ENCODE results near the gene CCS.
A peak's percentile ranks its signal among the peaks of the same experiment; 100 is the strongest.
"Not testable (repeated sequence)": the region's sequence is repeated elsewhere in the genome, so short reads cannot be mapped to it uniquely, and the experiment has no call there.

Gene CCS

DNA sequence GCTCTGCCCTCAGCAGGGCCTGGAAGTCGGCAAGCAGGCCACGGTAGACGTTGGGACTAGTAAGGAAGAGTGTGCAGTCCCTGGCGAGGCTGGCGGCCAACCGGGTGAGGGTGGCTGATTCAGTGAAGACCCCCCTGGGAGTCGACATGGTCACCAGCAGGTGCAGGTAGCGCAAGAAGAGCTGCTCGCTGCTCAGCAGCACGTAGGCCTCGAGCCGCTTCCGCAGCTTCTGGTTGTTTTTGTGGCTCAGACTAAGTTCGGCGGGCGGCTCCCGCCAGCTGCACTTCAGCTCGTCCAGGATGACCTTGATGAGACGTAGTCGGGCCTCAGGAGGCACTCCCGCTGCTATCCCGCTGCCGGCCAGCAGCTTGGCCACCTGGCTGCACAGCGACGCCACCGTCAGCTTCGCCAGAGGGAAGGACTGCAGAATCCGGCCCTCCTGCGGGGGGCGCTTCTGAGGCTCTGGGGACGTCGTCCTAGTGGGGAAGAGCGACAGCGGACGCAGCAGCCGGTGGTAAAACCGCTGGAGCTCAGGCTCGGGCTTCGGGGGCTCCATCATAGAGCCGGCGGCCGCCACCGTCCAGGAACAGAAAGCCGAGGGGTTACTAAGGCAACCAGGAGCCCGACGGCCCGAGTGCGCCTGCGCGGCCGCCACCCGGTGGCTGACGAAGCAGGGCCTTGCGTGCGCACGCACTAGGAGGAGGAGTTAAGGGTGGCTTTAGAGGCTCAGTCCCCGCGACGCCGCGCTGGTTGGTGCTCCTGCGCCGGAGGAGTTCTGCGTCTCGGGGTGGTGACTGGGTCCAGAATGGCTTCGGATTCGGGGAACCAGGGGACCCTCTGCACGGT is at the start of gene CCS, which contains the start of gene CCDC87:
Gene CCS (plus strand): TSS at position 729 of the 846 bp plus-strand sequence. CDS start 77 bp downstream, at position 806.
Gene CCDC87 (minus strand): TSS at position 607 of the 846 bp plus-strand sequence. CDS start 48 bp downstream, at position 559.
- DNase-seq (ENCODE audit: low read depth in 1 of 2, low spot score in 1 of 2), result peak; percentile 98

- peak; percentile 25 to 28 for DNase-seq (ENCODE audit: low read depth in 1 of 2, low spot score in 1 of 2)
Observed at GRCh38 chr11:66543263-66544107, 49.5 kb upstream of the CCS start.

DNA sequence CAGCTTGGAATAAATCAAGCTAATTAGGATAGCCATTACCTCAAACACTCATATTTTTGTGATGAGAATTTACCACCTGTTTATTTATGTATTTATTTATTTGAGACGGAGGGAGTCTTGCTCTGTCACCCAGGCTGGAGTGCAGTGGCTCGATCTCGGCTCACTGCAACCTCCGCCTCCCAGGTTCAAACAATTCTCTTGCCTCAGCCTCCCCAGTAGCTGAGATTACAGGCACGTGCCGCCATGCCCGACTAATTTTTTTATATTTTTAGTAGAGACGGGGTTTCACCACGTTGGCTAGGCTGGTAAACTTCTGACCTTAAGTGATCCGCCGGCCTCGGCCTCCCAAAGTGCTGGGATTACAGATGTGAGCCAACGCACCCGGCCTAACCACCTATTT is 48.0 kb upstream of the CCS start:
- not testable (repeated sequence) for DNase-seq (ENCODE audit: low read depth in 1 of 2, low spot score in 1 of 2)

DNA sequence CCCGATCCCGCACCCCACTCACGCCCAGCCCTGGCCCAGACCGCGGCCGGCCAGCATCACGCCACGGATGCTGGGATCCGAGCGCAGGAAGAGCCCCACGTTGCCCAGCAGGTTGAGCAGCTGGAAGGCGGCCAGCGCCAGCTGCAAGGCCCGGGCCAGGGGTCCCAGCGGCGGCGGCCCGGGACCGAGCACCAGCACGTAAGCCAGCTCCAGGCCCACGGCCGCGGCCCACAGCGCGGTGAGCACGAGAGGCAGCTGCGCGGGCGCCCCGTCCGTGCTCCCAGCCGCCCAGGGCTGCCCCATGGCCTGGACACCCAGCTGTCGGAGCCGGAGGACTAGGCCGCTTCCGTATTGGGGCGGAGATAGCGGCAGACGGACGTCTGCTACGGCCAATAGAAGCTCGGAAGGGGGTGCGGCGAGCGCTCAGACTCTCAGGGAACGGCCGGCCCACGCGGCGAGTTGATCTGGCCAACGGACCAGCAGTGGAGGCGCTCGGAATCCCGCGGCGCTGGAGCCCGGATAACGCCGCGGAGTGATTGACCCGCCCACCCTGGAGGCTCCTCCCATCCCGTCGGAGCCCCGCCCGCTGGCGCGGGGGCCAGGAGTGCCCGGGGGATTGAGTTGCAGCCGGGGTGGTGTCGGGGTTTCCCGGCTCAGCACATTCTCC is 47.2 kb upstream of the CCS start, which contains the start of gene ZDHHC24:
Gene ZDHHC24 (minus strand): TSS at position 348 of the 667 bp plus-strand sequence. CDS start 45 bp downstream, at position 303.
- DNase-seq (ENCODE audit: low read depth in 1 of 2, low spot score in 1 of 2), result peak; percentile 64 to 74

DNA sequence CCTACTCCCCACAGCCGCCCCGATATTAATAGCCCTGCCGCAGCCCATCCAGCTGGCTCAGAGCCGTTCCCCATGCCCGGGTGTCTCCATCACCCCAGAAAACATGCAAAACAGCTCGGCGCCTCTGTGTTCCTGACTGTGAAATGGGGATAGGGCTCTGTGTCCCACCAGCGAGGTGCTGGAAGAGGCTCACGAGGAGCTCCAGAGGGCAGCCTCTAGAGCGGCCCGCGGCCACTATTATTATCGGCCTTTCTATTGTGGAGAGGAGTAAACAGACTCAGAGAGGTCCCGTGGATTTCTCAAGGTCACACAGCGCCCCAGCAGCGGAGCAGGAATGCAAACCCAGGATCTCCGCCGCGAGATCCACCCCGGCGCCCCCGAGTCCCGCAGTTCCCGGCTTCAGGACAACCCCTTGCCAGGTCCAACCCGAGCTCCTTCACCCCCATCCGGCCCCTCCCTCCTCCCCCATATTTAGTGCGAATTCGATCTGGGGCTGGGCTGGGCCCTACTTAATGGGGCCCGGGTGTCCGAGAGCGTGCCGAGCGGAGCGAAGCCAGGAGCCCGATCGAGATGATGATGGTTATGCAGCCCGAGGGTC is 46.5 kb upstream of the CCS start, which contains the start of gene ACTN3:
Gene ACTN3 (plus strand): TSS at position 536 of the 598 bp plus-strand sequence. CDS start 35 bp downstream, at position 571.
- no peak for DNase-seq (ENCODE audit: low read depth in 1 of 2, low spot score in 1 of 2)

DNA sequence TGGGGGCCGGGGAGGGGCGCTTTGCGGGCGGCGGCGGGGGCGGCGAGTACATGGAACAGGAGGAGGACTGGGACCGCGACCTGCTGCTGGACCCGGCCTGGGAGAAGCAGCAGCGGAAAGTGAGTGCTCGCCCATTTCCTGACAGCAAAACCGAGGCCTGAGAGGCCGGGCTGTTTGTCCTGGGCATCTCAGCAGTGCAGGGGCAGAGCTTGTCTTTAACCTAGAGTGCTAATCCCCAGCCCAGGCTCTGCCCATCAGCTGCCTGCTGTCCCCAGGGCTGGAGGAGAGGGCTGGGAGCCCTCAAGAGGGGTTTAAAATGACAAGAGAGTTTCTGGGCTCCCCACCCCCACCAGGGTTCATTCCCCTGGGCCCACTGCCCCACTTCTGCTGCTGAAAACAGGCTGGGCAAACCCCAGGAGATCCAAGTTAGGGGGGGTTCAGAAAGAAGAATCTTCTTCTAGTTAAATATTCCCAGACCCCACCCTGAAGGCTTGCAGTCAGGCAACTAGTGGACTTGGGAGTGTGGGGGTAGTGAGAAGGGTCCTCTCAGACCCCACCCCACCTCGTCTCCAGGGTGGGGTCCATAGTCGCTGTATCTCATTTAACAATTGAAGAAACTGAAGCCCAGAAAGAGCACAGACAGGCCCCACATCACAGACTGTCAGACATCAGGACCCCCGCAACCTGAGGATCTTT is 45.9 kb upstream of the CCS start:
- no peak for DNase-seq (ENCODE audit: low read depth in 1 of 2, low spot score in 1 of 2)

DNA sequence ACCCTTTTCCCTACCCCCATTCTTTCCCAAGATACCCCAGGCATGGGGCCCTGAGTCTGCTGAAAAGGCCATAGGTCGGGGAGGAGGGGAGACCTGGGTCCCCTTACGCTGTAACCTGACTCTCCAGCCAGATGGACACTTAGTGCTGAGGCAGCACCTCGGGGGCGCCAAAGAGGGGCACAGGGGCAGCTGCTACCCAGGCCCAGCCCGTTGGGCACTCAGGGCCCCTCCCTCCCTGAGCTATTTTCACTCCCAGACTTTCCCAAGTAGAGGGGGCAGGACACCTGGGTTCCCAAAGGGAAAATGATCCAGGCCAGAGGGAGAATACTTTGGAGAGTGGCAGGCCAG is 45.3 kb upstream of the CCS start:
- DNase-seq (ENCODE audit: low read depth in 1 of 2, low spot score in 1 of 2), result no peak

- DNase-seq (ENCODE audit: low read depth in 1 of 2, low spot score in 1 of 2), result no peak
Observed at GRCh38 chr11:66548041-66548440, 44.9 kb upstream of the CCS start.

DNA sequence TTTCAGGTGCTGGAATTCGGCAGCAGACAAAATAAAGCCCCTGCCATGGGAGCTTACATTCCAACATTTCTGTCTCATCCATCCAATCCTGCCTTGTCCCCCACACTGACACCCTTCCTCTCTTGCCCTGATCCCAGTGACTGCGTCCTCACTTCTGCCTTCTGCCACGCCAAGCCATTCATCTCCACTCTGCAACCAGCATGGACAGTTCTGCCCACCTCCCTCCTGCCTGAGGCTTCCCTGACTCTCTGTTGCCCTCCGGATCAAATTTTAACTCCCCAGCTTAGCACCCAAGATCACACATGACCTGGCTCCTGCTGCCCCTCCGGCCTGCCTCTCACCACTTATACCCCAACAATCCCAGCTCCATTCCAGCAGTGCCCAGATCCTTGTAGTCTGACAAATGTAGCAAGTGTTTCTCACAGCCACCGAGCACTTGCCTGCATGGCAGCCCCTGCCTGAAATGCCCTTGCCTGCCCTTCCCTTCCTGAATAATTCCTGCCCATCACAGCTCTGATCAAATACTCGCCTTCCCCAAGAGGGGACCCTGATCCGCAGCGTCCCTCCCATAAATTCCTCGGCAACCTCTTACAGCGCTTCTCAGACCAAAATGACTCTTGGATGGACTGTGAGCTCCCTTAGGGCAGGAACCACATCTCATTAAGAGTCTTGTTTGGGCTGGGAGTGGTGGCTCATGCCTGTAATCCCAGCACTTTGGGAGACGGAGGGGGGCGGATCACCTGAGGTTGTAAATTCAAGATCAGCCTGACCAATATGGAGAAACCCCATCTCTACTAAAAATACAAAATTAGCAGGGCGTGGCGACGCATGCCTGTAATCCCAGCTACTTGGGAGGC is 44.0 kb upstream of the CCS start:
- no peak for DNase-seq (ENCODE audit: low read depth in 1 of 2, low spot score in 1 of 2)

GRCh38 chr11:66549696-66550095 is 43.3 kb upstream of the CCS start:
- DNase-seq (ENCODE audit: low read depth in 1 of 2, low spot score in 1 of 2), result no peak

- DNase-seq (ENCODE audit: low read depth in 1 of 2, low spot score in 1 of 2), result no peak
Observed at GRCh38 chr11:66550887-66551286, 42.1 kb upstream of the CCS start.

DNA sequence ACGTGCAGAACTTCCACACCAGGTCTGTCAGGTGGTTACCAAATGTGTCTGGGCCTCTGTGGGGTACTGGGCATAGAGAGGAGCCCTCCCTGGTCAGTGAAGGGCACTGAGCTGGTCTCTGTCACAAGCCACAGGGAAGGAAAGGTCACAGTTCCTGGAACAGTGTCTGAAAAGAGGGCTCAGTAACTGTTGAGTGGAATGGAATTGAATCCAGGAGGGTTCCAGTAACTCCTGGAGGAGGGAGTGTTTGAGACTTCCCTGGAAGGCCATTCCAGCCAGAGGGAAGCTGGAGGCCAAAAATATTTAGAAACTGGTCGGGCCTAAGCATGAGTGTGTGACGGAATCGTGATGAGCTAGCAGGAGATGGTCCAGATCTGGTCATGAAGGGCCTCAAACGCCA is 38.4 kb upstream of the CCS start:
- DNase-seq (ENCODE audit: low read depth in 1 of 2, low spot score in 1 of 2), result no peak

- no peak for DNase-seq (ENCODE audit: low read depth in 1 of 2, low spot score in 1 of 2)
Observed at GRCh38 chr11:66555416-66555815, 37.6 kb upstream of the CCS start.

DNA sequence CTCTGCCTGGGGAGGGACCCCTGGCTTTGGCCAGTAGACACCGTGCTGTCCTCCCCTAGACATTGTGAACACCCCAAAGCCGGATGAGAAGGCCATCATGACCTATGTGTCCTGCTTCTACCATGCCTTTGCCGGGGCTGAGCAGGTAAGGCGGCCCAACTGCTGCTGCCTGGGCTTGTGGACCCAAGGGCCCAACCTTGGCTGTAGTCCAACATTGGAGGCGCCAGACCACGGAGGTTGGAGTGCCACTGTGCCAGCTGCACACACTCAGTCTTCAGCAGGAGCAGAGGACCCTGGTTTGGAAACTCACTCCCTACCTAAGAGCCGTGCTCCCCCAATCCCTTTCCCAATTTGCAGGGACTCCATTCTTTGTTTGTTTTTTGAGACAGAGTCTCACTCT is 36.9 kb upstream of the CCS start:
- no peak for DNase-seq (ENCODE audit: low read depth in 1 of 2, low spot score in 1 of 2)

DNA sequence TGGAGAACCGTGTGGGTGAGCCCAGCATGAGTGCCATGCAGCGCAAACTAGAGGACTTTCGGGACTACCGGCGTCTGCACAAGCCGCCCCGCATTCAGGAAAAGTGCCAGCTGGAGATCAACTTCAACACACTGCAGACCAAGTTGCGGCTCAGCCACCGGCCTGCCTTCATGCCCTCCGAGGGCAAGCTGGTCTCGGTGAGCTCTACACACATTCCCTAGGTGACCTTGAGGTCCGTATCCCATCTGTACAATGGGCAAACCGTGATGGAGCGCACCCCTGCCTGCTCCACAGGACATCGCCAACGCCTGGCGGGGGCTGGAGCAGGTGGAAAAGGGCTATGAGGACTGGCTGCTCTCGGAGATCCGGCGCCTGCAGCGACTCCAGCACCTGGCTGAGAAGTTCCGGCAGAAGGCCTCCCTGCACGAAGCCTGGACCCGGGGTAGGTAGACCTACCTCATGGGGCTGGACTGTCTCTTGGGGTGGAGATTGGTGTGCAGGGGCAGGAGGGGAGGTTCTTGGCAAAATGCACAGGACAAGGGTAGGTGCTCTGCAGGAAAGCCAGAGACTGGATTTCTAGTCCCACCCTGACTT is 35.2 kb upstream of the CCS start:
- no peak for DNase-seq (ENCODE audit: low read depth in 1 of 2, low spot score in 1 of 2)

- peak in 1 of 2 donors; percentile 17 for DNase-seq (ENCODE audit: low read depth in 1 of 2, low spot score in 1 of 2)
Observed at GRCh38 chr11:66559142-66559865, 33.7 kb upstream of the CCS start.

DNA sequence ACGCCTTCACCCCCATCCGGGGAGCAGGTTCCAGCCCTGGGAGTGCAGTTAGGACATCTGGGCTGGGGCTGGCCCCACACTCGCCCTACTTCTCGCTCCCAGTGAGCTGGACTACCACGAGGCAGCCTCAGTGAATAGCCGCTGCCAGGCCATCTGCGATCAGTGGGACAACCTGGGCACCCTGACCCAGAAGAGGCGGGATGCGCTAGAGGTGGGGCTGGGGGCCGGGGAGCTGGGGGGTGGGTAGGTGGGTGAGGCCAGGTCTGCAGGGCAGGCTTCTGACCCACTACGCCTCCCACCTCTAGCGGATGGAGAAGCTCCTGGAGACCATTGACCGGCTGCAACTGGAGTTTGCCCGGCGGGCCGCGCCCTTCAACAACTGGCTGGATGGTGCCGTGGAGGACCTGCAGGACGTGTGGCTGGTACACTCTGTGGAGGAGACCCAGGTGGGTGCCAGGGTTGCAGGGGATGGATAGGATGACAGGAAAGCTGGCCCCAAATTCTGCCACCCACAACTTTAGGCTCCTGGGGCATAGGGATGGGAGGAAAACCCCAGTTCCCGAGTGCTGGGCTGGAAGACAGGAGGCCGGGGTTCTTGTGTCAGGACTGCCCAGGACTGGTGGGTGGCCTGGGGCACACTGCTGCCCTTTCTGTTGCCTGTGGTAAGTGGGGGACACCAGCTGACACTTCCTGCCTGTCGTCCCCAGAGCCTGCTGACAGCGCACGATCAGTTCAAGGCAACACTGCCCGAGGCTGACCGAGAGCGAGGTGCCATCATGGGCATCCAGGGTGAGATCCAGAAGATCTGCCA is 32.9 kb upstream of the CCS start:
- no peak for DNase-seq (ENCODE audit: low read depth in 1 of 2, low spot score in 1 of 2)

Measured in stimulated activated CD4-positive, alpha-beta T cell treated with anti-CD3 and anti-CD28 coated beads, Interleukin-15, amount 100 ng/mL, for 1 hour (primary cell).